HG02870 (cell line): ENCODE data around the gene PLCG2.
"Not testable (repeated sequence)": the region's sequence is repeated elsewhere in the genome, so short reads cannot be mapped to it uniquely, and the experiment has no call there.

Experiments
- ATAC-seq: cut with Tn5 transposase; IDR thresholded peaks from one replicate; pipeline ENCODE4 v1.9.1; 2021; ENCODE audit warnings: mild to moderate bottlenecking, moderate library complexity; ENCODE audit not compliant: unreplicated experiment

PLCG2 gene

DNA sequence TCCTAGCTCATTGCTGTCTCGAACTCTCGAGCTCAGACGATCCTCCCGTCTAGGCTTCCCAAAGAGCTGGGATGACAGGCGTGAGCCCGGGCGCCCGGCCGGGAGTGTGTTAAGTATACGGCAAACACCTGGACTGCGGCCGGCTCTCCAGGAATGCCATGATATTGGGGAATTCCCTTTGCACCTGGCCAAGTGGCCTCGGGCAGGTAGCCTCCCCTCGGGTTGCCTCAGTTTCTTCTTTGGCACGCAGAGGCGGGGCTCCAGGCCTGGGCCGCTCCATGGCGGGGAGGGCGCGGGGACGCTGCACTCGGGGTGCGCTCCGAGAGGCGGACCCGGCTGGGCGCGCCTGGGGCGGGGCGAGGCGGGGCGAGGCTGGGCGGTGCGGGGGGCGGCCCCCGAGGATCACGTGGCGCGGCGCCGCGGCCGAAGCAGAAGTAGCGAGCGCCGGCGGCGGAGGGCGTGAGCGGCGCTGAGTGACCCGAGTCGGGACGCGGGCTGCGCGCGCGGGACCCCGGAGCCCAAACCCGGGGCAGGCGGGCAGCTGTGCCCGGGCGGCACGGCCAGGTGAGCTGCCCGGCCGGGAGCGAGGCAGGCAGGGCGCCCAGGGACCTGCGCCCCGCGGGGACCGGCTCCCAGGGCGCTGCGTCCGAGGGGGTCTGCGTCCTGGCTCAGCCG is at the start of gene PLCG2:
Gene PLCG2, plus strand, starts transcription at position 431 of the 675 bp plus-strand sequence. CDS start 6,699 bp downstream, outside the sequence.
- peak; percentile 81 for ATAC-seq

DNA sequence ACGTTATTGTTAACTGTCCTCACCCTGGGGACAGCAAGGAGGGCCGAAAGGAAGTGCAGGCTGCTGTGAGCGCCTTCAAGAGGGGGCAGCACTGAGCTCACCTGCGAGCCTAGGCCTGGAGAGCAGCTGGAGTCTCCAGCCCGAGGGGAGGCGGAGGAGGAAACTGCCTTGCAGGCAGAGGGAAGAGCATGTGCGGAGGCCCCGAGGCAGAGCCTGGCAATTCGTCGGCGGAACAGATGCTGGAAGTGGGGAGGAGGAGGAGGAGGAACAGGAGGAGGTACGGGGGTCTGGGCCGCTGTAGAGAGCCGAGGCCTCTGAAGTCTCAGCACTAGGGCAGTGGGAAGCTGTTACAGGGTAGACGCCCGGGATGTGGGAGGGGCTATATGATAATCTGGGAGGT is 49.6 kb upstream of the PLCG2 start:
- no peak for ATAC-seq

DNA sequence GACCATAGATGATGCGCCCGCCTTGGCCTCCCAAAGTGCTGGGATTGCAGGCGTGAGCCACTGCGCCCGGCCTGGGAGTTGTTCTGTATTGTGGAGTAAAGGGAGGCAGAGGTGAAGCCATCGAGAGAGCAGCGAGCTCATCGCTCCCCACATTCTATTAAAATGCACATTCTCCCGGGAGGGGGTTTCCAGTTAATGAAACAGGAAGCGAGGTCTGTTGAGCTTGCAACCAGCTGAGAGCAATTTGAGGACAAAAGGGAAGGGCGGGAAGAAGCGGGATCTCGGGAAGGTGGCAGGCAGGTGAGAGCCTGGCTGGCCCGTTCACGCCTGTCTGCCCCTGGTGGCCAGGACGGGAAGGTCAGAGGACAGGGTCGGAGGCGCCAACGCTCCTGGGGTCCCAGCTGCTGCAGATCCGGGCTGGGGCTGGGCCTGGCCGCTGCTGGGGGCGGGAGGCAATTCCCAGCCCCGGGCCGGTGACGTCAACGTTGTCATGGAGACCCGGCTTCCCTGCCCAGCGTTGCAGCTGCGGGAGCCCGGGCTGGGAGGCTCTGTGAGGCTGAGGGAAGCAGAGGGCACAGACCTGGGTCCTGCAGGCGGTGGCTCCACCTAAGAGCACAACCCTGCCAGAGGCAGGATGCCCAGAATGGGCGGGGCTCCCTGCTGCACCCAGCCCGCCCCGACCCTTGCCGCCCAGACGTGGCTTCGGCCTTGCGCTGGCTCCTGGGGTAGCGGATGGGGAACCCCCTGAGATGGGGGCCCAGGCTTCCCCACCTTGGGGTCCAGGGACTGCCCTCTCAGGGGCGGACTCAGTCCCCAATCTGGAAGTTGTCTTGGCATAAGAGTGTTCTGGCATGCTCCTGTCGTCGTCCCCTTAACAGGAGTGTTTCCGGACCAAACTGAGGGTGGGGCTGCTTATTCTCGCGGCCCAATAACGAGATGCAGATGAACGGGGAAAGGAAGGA is 48.7 kb upstream of the PLCG2 start:
- ATAC-seq = peak; percentile 66

DNA sequence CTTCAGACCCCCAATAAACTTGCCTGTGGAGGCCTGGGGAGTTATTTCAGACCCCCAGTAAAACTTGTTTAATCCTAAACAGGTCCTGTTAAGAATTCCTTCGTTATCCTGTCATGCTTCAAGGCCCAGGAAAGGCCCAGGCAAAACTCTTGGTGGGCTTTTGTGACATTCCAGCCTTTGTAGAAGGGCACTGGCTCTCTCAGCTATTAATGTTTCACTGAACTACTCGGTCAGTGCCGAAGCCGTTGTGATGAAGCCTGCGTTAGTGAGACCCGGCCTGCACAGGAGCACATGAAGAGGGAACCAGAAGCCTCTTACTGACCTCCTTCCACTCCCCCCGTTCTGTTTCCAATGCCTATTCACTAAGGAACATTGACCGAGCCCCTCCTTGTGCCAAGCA is 47.4 kb upstream of the PLCG2 start:
- ATAC-seq = no peak

DNA sequence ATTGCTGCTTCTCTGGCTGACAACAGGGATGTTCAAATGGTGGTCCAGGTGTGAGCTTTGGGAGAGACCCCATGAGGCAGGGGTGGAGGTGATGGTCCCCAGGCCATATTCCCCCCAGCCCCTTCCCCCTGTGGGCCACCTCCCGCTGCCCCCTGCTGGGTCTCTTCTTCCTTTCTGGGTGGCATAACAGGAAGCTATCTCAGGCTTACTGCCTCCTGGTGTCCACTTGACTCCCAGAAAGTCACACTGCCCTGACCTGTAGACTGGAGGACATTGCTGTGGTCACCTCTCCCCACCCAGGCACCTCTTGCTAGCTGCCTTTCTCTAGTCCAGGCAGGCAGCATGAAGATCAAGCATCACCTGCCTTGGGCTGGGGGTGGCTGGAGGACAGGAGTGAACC is 46.4 kb upstream of the PLCG2 start:
- no peak for ATAC-seq

DNA sequence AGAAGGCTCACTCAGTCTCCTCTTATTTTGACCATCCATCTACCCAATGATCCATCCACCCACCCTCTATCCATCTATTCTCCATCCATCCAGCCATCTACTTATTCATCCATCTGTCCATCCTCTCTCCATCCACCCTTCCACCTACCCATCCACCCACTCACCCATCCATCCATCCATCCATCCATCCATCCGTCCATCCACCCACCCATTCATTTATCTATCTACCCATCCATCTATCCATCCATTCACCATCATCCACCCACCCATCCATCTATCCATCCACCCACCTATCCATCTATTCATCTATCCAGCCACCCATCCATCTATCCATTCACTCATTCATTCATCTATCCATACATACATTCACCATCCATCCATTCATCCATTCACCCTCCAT is 45.8 kb upstream of the PLCG2 start:
- no peak for ATAC-seq

DNA sequence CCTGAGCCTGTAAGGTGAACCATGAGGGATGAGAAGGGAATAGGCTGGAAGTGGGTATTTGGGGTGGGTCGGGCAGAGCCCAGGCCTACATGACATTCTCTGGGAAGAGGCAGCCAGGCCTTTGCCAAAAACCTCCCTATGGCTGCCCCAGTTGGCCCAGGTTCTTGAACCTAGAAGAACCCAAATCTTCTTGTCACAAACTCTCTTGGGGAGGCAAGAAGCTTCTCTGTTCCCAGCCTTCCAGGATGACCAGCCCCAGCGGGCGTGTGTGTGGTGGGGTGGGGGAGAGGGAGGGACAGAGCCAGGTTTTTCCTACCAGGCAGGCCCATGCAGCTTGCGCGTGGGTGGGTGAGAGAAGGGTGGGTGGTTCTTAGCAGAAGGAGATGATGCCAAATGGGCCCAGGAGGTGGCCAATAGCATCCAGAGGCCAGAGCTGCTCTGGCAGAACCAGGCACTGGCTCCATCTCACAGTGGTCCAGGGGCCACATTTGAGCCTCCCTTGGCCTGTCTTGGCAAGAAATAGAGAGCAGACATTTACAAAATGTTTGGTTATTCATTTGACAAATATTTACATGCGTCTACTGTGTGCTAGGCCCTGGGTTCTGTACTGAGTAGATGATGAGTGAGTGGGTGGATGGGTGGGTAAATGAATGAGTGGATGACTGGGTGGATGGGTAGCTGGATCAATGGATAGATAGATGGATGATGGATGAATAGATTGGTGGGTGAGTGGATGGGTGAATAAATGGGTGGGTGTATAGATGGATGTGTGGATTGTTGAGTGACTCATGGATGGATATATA is 44.3 kb upstream of the PLCG2 start:
- no peak for ATAC-seq

DNA sequence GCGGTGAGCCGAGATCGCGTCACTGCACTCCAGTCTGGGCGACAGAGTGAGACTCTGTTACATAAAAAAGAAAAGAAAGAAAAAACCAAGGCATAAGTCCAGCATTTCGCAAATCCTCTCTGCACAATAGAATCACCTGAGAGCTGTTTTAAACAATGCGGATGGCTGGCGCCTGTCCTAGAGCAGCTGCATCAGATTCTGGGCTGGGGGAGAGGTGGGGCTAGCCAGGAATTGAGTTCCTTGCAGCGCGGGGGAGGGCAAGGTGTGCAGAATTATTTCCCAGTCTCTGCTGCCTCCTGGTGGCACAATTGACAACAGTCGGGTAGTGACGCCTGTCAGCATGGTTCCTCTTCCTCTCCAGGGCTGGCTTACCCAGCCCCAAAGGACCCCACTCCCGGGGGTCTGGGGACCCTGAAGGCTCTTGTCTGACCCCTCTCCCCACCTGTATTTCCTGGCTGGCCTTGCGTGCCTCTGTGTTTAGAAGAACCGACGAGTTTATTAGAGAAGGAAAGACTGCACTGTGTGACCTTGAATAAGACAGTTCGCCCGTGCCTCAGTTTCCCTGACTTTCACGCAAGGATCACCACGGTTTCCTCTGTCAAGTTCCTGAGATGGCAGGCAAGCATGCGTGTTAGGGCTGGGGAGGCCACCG is 41.1 kb upstream of the PLCG2 start:
- peak; percentile 60 for ATAC-seq

DNA sequence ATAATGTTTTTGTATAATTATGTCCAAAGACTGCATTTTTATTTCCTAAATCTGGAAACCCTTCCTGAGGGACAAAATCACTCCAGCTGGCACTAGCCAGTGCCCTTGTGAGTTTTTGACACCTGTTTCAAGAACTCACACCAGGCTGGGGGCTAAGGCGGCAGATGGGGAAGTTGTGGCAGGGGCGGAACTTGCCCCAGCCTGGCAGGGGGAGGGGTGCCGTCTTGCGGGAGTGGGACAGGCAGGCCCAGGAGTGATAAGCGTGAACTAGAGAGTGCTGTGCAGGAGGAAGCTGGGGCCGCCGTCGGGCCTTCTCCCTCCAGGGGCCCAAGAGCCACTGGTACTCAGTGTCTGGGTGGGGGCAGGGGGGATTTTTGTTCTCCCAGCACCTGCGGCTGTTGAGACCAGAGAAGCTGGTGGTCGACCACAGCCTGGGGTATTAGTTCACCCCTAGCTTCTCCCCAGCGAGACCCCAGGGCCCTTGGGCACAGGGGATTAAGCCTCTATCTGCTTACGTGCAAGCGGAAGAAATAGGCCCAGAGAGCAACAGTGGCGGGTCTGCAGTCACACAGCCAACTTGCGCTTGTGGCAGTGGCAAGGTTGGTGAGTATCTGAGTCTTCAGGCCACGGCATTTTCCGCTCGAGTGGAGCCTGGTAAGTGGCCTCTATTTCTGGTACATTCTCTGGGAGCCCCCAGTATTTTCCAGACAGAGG is 40.2 kb upstream of the PLCG2 start:
- ATAC-seq = no peak

DNA sequence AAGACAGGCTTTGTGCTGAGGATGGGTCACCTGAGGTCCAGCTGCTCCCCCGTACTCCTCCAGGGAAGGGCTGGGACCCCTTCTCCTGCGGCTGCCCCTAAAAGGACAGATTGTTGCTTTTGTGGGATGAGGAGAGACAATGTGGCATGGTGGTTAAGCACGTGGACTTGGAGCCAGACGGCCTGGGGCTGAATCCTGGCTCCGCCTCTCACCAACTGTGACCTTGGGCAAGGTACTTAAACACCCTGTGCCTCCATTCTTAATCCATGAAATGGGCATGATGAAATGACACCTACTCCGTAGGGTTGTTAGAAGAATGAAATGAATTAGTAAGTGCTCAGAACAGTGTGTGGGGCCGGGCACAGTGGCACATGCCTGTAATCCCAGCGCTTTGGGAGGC is 39.6 kb upstream of the PLCG2 start:
- no peak for ATAC-seq

DNA sequence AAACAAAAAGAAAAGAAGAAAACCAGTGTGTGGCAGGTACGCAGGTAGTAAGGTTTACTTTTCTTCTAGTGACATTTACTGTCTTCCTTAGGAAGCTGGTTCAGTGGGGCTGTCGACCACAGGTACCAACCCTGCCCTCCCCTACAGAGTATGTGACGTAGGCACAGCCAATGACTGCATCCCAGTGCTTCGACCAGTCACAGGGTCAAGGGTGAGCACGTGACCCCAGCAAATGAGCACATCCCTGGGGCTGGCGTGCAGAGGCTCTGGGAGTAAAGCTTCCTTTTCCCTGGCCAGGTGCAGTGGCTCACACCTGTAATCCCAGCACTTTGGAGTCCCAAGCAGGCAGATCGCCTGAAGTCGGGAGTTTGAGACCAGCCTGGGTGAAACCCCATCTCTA is 38.9 kb upstream of the PLCG2 start:
- peak; percentile 52 for ATAC-seq

DNA sequence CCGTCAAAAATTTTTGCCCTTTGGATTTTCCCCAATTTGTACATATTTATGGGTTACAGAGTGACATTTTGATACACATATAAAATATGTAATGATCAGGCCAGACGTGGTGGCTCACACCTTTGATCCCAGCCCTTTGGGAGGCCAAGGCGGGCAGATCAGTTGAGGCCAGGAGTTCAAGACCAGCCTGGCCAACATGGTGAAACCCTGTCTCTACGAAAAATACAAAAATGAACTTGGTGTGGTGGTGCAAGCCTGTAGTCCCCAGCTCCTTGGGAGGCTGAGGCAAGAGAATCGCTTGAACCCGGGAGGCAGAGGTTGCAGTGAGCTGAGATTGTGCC is 37.7 kb upstream of the PLCG2 start:
- not testable (repeated sequence) for ATAC-seq

DNA sequence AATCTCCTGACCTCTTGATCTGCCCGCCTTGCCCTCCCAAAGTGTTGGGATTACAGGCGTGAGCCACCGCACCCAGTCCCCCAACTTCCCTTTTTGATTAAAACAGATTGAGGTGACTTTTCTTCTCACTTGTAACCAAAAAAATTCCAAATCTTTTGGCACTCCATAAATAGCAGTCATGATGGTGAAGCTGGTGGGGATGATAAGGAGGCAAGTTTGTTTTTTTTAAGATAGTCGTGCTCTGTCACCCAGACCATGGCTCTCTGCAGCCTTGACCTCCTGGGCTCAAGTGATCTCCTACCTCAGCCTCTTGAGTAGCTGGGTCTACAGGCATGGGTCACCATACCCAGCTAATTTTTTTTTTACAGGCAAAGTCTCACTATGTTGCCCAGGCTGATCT is 34.7 kb upstream of the PLCG2 start:
- ATAC-seq = no peak

DNA sequence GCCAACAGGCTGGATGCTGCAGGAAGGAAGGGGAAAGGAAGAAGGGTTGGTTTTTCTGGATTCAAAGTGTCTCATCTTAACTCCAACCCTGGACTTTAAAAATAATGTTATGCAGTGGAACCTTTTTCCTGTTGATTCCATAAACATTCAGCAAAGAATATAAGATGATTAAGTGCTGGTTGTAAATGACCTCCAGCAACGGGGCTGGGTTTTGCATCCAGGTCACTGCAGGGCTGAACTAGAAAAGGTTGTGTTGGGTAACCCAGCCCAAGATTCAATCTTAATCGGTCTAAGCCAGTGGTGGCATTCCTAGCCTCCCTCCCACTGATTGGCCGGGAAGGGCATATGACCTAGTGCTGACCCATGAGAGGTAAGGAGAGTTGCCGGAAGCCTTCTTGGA is 34.2 kb upstream of the PLCG2 start:
- no peak for ATAC-seq

DNA sequence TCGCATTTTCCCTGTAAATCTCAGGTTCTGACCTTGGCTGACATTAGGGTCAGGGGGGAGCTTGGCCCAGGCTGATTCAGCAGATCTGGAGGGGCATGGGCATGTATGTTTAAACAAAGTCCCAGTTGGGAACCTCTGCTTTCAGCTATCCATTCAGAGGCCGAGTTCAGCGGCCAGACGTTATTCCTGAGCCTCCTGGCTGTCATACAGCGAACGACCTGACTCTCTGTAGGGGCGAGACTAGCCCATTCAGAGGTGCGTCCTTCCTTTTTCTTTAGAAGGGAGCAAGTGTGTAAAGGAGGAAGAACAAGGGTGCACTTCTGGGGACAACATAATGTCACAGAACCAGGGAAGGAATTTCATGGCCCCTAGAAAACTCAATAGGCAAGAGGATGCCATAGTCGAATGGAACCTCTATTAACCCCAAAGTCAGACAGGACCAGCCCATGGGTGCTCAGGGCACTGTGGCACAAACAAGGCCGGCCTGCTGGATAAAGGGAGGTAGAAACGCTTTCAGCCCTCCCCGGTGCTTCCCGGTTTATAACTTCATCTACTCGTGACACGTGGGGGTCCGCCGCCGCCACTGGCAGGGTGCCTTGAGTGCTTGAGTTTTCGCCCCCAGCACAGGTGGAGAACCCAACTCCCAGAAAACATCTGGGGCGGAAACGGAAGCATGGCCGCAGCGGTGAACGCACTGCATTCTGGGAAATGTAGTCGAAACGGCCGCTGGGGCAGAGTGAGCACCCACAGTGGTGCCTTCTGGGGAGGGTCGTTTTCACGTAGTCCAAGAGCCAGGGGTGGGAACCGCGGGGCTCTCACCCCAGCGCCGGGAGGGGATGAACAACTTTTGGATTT is 33.2 kb upstream of the PLCG2 start:
- ATAC-seq = peak; percentile 53

DNA sequence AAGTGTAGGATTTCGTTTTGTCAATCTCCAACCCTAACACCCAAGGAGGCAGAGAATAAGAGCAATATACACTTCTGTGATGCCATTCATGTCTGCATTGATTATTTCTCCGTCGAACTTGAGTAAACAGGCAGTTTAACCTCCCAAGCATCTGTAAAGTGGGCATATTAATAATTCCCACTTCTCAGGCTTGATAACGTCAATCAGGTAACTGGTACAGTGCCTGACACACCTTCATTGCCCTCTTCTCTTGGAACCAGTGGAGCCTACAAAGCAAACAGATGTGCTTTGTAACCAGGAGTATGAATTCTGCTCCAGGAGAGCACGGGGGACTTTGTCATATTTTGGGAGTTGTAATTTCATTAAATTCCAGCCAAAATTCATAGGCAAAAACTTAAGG is 32.5 kb upstream of the PLCG2 start:
- ATAC-seq = no peak

DNA sequence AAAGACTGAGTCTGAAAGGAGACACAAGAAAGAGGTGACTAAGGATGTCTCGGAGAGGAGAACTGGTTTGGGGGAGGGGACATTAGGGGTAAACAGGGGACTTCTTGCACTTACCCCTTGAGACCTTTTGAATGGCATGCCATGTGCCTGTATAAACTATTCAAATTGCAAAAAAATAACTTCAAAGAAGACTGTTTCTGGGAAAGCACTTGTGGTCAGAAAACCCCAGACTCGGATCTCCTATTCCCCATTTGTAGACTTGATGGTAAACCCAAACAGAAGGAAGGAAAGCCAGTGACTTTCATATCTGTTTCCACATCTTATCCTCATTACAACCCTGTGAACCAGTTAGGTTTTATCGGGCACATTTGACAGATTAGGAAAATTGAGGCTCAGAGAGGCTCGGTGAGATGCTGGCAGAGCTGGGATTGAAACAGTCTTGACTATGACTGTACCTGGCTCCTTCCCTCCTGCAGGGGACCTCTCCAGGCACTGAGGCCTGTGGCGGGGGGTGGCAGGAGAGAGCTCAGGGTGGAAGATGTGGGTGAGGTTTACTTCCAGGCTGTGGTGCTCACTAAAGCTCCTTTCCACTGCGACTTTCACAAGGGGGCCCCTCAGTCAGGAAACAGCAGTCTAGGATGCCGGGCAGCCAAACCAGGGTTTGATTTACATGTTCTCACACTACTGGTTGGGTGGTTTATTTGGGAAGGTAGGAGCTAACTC is 30.5 kb upstream of the PLCG2 start:
- no peak for ATAC-seq

DNA sequence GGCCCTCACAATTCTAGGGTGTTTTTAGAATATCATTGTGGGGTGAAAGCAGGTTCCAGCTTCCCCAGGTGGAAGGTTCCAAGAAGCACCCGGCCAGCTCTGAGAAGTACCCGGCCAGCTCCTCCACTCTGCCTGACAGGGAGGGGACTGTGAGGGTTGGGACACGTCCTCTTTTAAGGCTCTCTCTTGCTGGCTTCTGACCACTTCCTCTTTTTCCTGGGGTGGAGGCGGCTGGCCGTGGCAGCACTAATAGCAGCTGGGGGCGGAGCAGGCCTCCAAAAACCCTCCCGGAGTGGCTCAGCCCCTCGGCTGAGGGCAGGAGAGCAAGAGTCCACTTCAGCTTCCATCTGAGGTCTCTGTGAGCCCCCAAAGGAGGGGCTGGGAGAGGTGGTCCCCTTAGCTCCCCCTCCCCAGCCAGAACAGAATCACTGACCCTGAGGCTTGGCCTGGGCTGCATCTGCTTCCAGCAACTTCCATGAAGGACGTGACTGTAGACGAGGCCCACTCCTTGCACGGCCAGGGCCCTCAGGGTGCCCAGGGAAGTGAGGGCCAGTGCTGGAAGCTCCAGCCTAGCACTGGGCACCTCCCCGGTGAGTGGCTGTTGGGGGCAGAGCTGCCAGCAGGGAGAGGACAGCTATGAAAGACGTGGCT is 26.7 kb upstream of the PLCG2 start:
- peak; percentile 85 for ATAC-seq
